K562 (cell line): ENCODE results near the gene ZNF319. TPM values are rescaled to one million over a fixed set of nuclear protein-coding genes. Genes with fewer than 3 reads are reported as not detected.

Experiments
- ETS2 ChIP-seq: IDR thresholded peaks from 2 replicates; pipeline ENCODE4 v1.6.1; 2016; ENCODE audit warnings: borderline replicate concordance, missing genetic modification characterization, mild to moderate bottlenecking, moderate library complexity, missing compliant biosample characterization; ENCODE audit not compliant: poor library complexity, severe bottlenecking
- PHF8 ChIP-seq: fragments of 200-600 bp; sonication (generic); IDR thresholded peaks from 2 replicates; pipeline ENCODE4 v1.6.1; 2012; ENCODE audit warnings: mixed run types, mild to moderate bottlenecking, inconsistent platforms, low read length, moderate library complexity, borderline replicate concordance
- POLR2AphosphoS5 ChIP-seq: IDR thresholded peaks from 2 replicates; pipeline ENCODE4 v1.6.1; 2011; ENCODE audit warnings: mild to moderate bottlenecking, low read depth, low read length, moderate library complexity; ENCODE audit not compliant: control insufficient read depth, insufficient read depth
- RBM22 ChIP-seq: fragments of 200-400 bp; formaldehyde crosslinking; IDR thresholded peaks from 2 replicates; pipeline ENCODE4 v1.6.1; 2018; ENCODE audit warnings: low read length, low read depth; ENCODE audit not compliant: poor library complexity, severe bottlenecking
- THRAP3 ChIP-seq: fragments of 450-650 bp; IDR thresholded peaks from 2 replicates; pipeline ENCODE4 v1.6.1; 2016; ENCODE audit warnings: mild to moderate bottlenecking, inconsistent platforms, borderline replicate concordance
- ZKSCAN8 ChIP-seq: fragments of 200-800 bp; sonication (Bioruptor generic); IDR thresholded peaks from 2 replicates; pipeline ENCODE4 v1.6.1; 2016; ENCODE audit warnings: missing genetic modification characterization, missing compliant biosample characterization
- ZNF766 ChIP-seq: fragments of 200-800 bp; sonication (Bioruptor generic); conservative IDR thresholded peaks from 2 replicates; pipeline ENCODE4 v1.6.1; 2016; ENCODE audit warnings: missing genetic modification characterization, missing compliant biosample characterization
- polyA plus RNA-seq, 8 experiments: library from polyadenylated mRNA; depleted of rRNA in 4 of 8; stranded (reverse) in 5 of 8; unstranded in 3 of 8; fragments of >200 nt; fragmentation: Nextera tagmentation in 2 of 8; fragmentation: Illumina TruSeq in 1 of 8; extraction: Ambion mirVana in 2 of 8; extraction: Trizol in 1 of 8; gene quantifications; 2 replicates each; pipeline versions ENCODE4 v1.2.1 to v1.2.3, GENCODE V29; 2011 to 2014; ENCODE audit warnings: inconsistent platforms in 1 of 8, missing spikeins in 1 of 8
- total RNA-seq, 7 experiments: library from RNA; depleted of rRNA in 6 of 7; stranded (reverse); fragments of >200 nt in 6 of 7; fragmentation: Illumina TruSeq in 2 of 7; extraction: Trizol in 2 of 7; gene quantifications; 2 replicates each; pipeline versions ENCODE4 v1.2.1 to v1.2.3, GENCODE V29; 2011 to 2021; ENCODE audit warnings: low replicate concordance in 1 of 7
- TF ChIP-seq, protein P1 (sequence below): fragments of 200-800 bp; sonication (Bioruptor generic); IDR thresholded peaks from 2 replicates; pipeline ENCODE4 v1.6.1; 2017; ENCODE audit warnings: missing genetic modification characterization, missing compliant biosample characterization
- TF ChIP-seq, protein P2 (sequence below): fragments of 250-450 bp; sonication (Bioruptor Pico); IDR thresholded peaks from 2 replicates; pipeline ENCODE4 v1.5.0; 2021; ENCODE audit warnings: mild to moderate bottlenecking, moderate library complexity
- TF ChIP-seq, protein P3 (sequence below): fragments of 250-450 bp; sonication (Bioruptor Pico); IDR thresholded peaks from 2 replicates; pipeline ENCODE4 v1.8.0; 2022; ENCODE audit warnings: moderate library complexity, mild to moderate bottlenecking, inconsistent platforms
- TF ChIP-seq, protein P4 (sequence below): IDR thresholded peaks from 2 replicates; pipeline ENCODE4 v1.6.1; 2016; ENCODE audit warnings: missing genetic modification characterization, missing compliant biosample characterization
- TF ChIP-seq, protein P5 (sequence below), 2 experiments: fragments of 450-650 bp; IDR thresholded peaks; 2 replicates each; pipeline ENCODE4 v1.6.1; 2018; ENCODE audit warnings: mild to moderate bottlenecking in 2 of 2, low read depth in 1 of 2; ENCODE audit not compliant: partially characterized antibody in 2 of 2

ZNF319 gene
- total and polyA plus RNA-seq, 9 of the 15 experiments (the other 6 are each of a cell fraction or from before 2014, with no cell fraction given), result 0.20 to 5.7 (median 1.4) TPM

DNA sequence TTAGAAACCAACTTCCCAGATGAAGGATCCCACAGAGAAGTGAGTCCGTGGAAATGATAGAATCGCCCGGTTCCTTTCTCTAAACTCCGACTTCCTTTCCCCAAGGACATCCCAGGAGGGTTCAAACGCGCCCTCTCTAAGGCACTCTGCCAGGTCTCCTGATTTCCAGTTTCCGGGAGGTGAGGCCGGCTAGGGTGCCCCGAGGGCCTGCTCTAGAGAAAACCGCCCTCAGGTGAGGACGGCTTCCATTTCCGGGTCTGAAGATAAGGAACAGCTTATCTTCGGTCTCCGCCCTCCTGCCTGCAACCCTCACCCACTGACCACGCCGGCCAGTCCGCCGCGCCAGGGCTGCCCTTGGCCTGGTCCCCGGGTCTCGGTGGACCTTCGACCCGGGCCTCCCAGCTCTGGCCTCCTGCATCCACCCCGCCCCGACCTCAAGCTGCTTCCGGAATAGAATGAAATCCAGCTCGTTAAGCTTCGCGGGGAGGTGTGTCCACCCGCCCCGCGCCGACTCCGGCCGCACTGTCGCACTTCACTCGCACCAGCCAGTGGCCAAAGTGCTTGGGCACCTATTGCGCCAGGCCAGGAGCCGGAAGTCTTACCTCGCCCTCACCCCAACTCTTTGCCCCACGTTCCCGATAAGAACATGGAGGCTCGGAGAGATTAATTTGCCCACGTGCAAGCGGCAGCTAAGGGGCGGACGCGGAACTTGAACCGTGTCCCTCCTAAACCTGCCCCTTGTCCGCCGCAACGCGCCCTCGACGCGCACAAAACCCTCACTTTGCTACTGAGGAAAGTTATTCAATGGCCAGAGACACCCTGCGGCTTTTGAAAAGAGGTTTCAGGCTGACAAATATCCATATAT lies 24.2 kb upstream of the ZNF319 start (continued):
- TF ChIP-seq, protein P1, sequence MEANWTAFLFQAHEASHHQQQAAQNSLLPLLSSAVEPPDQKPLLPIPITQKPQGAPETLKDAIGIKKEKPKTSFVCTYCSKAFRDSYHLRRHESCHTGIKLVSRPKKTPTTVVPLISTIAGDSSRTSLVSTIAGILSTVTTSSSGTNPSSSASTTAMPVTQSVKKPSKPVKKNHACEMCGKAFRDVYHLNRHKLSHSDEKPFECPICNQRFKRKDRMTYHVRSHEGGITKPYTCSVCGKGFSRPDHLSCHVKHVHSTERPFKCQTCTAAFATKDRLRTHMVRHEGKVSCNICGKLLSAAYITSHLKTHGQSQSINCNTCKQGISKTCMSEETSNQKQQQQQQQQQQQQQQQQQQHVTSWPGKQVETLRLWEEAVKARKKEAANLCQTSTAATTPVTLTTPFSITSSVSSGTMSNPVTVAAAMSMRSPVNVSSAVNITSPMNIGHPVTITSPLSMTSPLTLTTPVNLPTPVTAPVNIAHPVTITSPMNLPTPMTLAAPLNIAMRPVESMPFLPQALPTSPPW (CRISPR knock-in tag), result no peak
- TF ChIP-seq THRAP3 (no peak), POLR2AphosphoS5 (peak; percentile 31; the same call in 1 of the 2 replicates), ZNF766 (0 out of 2 replicates have a peak, but pooled peaks have one; percentile 22), RBM22 (no peak), ZKSCAN8 (CRISPR knock-in tag) (no peak), PHF8 (peak; percentile 49), ETS2 (tag) (no peak)
- TF ChIP-seq, protein P2, sequence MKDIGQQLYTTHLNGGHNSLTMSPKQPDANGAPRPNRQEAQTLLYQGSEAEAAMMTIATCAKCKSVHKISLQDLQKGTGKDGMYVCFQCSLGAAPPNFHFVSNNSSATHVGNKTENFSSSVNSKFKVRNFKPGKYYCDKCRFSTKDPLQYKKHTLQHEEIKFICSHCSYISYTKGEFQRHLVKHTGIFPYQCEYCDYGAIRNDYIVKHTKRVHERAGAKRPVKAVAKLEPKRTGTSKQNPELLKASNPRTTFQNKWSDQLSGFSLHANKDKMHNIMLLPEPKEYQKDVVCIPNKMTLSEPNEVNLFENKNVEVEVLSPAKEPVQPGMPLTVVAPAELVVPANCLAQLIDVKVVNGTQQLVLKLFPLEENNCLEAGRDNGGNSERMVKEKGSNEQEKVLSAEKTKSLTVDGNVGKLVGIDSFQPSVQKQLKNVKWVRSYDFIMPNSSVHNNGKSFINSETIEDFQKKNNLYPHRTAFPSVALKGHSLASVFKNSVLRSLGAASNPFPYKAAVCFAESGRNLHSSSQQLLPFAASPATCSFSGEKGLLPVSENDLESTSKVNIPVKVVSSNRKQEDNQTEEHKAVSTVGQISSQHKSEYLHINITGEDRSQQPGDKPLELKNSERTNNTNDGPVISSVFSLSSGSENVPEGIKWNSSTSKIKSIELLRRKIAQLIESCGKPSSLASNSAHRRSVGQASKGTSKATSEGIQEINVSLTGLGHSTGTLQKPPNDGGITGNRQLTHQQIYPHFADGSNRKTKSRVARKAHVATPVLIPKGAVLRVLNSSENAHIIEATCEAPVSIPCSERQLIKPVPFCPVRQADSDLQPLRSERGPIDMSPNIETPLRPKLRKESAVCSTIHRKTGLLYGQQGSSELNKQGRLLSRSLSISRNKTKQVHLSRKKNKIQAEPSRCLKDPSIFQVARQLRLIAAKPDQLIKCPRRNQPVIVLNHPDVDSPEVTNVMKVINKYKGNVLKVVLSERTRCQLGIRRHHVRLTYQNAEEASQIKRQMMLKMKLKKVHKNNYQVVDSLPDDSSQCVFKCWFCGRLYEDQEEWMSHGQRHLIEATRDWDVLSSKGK (CRISPR knock-in tag), result no peak
- TF ChIP-seq, protein P3, sequence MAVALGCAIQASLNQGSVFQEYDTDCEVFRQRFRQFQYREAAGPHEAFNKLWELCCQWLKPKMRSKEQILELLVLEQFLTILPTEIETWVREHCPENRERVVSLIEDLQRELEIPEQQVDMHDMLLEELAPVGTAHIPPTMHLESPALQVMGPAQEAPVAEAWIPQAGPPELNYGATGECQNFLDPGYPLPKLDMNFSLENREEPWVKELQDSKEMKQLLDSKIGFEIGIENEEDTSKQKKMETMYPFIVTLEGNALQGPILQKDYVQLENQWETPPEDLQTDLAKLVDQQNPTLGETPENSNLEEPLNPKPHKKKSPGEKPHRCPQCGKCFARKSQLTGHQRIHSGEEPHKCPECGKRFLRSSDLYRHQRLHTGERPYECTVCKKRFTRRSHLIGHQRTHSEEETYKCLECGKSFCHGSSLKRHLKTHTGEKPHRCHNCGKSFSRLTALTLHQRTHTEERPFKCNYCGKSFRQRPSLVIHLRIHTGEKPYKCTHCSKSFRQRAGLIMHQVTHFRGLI (CRISPR knock-in tag), result no peak
- TF ChIP-seq, protein P4, sequence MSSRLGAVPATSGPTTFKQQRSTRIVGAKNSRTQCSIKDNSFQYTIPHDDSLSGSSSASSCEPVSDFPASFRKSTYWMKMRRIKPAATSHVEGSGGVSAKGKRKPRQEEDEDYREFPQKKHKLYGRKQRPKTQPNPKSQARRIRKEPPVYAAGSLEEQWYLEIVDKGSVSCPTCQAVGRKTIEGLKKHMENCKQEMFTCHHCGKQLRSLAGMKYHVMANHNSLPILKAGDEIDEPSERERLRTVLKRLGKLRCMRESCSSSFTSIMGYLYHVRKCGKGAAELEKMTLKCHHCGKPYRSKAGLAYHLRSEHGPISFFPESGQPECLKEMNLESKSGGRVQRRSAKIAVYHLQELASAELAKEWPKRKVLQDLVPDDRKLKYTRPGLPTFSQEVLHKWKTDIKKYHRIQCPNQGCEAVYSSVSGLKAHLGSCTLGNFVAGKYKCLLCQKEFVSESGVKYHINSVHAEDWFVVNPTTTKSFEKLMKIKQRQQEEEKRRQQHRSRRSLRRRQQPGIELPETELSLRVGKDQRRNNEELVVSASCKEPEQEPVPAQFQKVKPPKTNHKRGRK, result no peak
- TF ChIP-seq, protein P5, sequence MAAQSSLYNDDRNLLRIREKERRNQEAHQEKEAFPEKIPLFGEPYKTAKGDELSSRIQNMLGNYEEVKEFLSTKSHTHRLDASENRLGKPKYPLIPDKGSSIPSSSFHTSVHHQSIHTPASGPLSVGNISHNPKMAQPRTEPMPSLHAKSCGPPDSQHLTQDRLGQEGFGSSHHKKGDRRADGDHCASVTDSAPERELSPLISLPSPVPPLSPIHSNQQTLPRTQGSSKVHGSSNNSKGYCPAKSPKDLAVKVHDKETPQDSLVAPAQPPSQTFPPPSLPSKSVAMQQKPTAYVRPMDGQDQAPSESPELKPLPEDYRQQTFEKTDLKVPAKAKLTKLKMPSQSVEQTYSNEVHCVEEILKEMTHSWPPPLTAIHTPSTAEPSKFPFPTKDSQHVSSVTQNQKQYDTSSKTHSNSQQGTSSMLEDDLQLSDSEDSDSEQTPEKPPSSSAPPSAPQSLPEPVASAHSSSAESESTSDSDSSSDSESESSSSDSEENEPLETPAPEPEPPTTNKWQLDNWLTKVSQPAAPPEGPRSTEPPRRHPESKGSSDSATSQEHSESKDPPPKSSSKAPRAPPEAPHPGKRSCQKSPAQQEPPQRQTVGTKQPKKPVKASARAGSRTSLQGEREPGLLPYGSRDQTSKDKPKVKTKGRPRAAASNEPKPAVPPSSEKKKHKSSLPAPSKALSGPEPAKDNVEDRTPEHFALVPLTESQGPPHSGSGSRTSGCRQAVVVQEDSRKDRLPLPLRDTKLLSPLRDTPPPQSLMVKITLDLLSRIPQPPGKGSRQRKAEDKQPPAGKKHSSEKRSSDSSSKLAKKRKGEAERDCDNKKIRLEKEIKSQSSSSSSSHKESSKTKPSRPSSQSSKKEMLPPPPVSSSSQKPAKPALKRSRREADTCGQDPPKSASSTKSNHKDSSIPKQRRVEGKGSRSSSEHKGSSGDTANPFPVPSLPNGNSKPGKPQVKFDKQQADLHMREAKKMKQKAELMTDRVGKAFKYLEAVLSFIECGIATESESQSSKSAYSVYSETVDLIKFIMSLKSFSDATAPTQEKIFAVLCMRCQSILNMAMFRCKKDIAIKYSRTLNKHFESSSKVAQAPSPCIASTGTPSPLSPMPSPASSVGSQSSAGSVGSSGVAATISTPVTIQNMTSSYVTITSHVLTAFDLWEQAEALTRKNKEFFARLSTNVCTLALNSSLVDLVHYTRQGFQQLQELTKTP (IDR thresholded peaks at IDR 0.05; ENCODE audit: low read depth in 1 of 2, partially characterized antibody in 2 of 2), result no peak
